ENCODE measurements around the gene C2orf49.
"Not testable (repeated sequence)": the region's sequence is repeated elsewhere in the genome, so short reads cannot be mapped to it uniquely, and the experiment has no call there.

Gene C2orf49

DNA sequence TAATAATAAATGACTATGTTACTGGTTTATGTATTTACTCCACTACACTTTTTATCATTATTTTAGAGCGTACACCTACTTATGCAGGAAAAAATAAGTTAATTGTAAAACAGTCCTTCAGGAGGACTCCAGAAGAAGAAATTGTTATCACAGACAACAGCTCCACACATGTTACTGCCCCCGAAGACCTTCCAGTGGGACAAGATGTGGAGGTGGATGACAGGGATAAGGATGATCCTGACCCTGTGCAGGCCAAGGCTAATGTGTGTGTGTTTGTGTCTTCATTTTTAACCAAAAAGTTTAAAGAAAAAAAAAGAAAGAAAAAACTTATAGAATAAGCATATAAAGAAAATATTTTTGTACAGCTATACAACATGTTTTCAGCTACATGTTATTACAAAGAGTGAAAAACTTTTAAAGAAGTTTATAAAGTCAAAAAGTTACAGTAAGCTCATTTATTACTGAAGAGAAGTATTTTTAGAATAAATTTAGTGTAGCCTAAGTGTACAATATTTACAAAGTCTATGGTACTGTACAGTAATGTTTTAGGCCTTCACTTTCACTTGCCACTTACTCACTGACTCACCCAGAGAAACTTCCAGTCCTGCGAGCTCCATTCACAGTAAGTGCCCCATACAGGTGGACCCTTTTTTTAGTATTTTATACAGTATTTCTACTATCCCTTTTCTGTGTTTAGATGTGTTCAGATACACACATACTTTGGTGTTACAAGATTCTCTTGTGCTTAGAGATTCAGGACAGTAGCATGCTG is 15.3 kb upstream of the C2orf49 start:
- DNase-seq (ENCODE audit: low spot score): no peak

DNA sequence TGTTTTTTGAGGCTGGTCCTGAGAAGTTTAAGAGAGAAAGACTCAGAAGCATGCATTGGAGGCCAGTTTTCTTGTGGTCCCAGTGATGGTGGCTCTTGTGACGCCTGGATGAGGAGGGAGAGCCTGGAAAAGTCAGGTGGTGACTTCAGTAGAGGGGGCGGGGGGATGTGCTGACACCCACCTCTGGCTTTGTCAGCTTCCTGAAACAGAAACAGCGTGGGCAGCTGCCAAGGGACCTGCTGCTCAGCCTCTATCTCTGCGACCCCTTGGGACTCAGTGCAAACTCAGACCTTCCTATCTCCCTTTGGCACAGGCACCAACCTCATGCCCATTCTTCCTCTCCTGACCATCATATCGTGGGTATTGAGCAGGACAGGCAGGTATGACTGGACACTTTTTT is 14.2 kb upstream of the C2orf49 start:
- no peak for DNase-seq (ENCODE audit: low spot score)

DNA sequence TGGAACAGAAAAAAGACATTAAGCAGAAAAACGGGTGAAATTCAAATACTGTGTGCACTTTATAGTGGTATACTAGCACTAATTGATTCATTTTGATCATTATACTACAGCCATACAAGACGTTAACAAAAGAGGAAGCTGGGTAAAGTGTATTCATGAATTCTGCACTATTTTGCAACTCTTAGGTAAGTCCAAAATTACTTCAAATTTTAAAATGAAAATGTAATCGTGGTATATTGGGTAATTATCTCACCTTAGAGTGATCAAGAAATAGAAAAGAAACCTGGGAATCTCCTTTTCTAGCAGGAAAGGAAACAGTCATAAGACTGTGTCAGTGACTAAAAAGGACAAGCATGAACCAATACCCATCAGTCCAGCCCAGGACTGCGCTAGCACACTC is 13.2 kb upstream of the C2orf49 start:
- DNase-seq (ENCODE audit: low spot score): no peak

DNA sequence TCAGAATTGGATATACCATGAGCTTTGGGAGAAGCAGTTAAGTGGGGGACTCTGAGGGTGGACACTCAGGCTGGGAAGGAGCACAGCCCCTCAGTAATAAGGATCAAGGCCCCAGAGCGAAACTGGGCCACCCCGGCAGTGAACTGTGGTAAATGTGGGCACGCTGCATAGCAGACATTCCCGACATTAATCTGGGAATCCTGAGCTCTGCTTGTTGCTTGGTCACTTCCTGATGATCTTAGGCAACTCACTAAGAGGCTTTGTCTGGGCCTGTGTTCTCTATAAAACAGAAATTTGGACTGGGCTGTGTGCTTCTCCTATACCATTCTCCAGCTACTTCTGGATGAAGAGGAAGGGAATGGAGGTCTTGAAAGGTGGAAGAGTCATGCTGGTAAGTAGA is 12.6 kb upstream of the C2orf49 start:
- DNase-seq (ENCODE audit: low spot score): peak; percentile 55

DNA sequence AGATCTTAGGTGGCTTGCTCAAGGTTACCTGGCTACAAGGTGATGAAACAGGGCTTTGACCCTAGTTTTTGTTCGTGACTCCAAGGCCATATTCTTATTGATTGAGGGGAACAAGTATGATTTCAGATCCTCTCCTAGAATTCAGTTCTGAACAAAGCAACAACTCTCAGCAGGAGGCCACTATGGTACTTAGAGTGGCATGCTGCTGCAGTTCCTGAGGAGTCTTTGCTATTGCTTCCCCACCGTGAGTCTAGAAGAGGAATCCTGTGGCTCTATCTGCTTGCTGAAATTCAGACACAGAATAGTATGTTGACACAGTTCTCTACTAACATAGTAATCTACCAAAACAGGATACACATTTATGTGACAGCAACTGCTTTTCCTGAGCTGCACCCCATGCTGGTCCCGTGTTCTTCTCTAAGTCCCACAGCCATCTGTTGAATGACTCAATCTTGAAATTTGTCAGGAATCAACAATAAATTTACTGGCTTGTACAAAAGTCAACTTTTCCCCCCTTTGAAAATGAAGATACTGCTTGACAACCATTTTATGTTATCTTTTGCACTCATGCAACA is 11.9 kb upstream of the C2orf49 start:
- no peak for DNase-seq (ENCODE audit: low spot score)

DNA sequence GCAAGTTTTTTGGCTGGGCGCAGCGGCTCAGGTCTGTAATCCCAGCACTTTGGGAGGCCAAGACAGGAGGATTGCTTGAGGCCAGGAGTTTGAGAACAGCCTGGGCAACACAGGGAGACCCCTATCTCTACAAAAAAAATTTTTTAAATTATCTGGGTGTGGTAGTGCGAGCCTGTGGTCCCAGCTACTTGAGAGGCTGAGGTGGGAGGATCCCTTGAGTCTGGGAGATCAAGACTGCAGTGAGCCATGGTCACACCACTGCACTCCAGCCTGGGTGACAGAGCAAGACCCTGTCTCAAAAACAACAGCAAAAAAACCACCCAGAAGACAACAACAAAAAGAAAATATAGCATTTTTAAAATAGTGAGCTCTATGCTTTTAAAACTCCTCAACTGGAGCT is 10.1 kb upstream of the C2orf49 start:
- not testable (repeated sequence) for DNase-seq (ENCODE audit: low spot score)

DNA sequence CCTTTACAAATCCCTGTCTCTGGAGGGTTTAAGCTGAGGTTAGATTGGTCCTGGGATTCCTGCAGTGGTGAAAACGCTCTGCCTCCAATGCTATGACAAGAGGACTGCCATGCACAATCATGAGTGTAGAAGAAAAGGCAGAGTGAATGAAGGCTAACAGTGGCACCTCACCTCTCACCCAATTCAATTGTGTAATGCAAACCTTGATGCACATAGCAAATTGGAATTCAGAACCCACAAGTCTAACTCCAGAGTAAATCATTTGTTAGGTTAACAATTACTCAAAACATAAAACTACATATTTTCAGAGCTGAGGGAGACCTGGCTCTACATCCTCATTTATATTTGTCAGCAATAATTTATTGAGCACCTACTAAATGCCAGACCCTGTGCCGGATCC is 9.7 kb upstream of the C2orf49 start:
- DNase-seq (ENCODE audit: low spot score): no peak

DNA sequence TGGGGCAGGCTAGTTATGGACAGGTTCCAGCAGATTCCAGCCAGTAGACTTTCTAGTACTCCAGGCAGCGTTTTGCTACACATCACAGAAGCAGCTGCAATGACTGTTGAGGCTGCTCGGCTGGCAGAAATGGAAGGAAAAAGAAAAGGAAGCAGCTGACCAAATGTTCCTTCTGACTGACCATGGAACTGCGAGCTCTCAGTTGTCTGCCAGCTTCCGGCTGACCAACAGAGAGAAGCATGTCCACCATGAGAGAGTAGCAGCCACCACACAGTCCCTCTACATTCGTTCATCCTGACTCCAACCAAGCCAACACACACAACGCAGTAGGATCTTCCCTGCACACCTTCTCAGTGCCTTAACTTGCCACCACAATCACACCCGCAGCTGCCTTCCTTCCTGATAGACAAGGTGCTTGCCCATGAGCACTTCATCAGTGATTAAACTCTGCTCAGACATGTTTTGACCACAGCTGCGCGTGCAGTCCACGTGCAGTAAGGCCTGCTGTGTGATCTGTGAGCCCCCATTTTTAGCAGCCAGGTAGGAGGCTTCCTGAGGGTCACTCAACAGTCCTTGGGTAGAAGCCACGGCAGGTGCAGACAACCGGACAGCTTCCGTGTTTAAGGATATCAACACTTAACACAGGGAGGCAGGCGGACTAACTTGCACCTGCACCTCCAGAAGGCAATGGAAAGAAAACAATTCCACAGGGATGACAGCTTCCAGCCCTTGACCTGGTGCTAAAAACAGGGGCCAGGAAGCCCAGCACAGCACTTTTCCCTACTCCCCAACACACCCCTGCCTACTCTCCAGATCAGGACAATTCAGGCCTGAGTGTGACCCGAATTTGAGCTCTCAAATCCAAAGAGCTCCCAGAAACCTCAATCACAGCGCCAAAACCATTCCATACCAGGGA is 8.8 kb upstream of the C2orf49 start:
- peak; percentile 44 for DNase-seq (ENCODE audit: low spot score)

DNA sequence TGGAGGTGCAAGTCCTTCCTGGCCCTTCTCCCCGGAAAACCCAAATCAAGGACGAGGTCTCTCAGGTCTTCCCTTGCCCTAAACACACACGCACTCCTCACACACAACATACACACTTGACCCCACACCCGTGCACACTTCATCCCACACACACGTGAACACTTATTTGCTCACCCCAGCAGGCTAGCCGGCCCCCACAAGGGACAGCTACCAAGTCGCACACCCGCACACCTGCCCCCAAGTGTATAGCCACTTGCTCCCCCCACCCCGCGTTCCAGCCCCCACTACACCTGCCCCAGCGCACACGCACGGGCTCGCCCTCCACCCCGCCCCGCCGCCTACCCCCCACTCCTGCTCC is 8.2 kb upstream of the C2orf49 start:
- no peak for DNase-seq (ENCODE audit: low spot score)

DNA sequence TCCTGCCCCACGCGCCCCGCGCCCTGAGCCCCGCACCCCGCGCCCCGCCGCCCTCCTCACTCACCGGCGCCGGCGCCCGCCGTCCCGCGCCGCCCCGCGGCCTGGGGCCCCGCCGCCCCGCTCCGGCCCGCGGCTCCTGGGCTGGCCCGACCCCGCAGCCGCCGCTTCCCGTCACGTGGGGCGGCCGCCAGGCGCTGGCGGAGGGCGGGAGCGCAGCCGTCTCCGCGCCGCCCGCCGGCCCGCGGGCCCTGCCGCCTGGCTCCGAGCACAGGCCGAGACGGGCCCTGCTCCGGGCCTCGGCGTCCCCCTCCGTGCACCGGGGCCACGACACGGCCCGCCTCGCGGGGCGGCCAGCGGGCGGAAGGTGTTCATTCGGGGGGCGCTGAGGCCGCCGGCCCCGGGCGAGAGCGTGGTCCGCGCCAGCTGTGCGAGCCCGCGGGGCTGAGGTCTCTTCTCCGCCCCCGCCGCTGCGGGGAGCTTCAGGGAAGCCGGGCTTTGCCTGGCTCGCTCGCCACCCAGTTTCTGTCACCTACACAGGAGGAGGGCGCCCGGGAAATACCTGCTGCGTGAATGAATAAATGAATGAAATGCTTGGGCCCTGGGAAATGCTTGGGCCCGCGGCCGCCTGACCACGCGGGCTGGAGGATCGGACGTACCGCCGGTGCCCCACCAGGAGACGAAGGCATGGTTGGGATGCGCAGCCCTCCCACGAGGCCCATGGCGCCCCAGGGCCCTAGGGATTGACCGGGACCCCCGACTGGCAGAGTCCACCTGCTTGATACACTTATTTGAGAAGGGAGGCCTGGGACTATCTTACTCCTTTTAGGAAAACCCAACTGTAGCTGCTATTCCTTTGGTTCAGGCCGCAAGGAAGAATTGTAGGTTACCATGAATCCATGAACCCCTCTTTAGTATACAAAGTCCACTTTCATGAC is 7.5 kb upstream of the C2orf49 start, which contains the start of gene TGFBRAP1:
TSS of gene TGFBRAP1 (minus strand) at position 175 of the 935 bp plus-strand sequence. CDS start 21,434 bp downstream, outside the sequence.
- DNase-seq (ENCODE audit: low spot score): peak; percentile 91

DNA sequence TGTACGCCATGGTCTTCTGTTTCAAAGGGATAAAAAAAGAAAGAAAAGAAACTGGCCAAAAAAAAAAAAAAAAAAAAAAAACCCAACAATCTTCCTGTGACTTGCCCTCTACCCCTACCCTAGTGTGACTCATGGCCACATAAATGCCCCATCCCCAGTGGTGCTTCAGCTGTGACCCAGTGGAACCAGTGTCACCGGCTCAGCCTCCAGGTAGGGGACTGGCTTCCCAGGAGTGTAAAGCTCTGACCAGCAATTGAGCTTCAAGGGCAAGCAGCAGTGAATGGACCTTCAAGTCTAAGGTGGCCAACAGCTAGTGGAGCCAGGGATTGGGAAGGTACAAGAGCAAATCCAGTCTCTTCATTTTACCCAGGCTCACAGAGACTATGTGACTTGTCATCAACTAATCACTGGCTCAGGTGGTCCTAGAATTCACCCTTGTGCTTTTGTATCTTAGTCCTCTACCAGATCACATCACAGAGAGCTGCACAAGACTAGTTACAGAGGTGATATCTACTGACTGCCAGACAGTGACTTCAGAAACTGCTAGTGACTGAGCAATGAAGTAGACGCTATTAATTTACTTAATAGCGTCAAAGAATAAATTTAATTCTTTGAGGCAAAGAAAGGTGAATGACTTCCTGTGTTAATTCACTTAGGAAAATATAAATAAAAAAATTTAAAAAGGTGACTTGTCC is 6.5 kb upstream of the C2orf49 start:
- DNase-seq (ENCODE audit: low spot score): no peak

DNA sequence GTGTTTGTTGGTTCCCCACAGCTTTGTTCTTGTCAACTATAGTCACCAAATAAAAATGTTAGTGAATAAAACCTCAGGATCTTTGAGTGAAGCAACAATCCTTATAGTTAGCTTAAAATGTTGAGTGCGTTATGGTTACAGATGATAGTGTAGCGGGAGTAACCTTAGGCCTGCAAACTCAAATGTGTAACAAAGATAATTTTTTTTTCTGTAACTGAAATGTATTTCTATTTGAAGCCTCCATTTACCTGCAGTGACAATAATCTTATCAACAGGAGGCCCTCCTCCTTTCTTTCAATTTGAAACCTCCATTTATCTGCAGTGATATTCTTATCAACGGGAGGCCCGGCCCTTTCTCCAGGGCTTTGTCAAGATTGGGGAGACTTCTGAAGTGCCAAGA is 3.1 kb upstream of the C2orf49 start:
- no peak for DNase-seq (ENCODE audit: low spot score)

DNA sequence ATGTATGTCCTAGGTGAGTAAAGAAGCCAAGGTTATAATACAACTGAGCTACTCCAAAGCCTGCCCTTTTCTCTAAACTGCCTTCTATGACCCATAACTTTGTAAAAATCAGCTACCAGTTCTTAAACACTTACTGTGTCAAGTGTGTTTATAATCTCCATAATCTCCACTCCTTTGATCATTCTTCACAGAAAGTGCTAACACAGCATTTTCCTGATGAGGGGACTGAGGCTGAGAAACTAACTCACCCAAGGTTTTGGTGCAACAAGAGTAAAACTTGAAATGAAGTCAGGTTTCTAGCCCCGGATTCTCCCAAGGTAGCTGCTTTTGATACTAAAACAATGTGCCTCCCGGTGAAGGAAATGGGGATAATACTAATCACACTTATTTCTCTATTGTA is 1.9 kb upstream of the C2orf49 start:
- no peak for DNase-seq (ENCODE audit: low spot score)

DNA sequence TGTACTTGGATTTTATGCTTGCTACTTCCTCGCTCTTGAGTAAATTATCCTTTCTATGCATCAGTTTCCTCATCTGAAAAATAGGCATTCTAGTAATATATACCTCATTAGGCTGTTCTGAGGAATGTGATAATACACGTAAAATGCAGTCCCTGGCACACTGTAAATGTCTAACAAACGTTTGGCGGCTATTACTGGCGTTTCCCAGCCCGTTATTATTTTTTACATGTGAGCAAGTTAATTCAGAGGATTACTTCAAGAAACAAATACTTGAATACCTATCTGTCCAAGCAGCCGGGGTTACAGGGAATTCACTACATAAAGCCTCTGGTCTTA is 586 bp upstream of the C2orf49 start:
- no peak for DNase-seq (ENCODE audit: low spot score)

DNA sequence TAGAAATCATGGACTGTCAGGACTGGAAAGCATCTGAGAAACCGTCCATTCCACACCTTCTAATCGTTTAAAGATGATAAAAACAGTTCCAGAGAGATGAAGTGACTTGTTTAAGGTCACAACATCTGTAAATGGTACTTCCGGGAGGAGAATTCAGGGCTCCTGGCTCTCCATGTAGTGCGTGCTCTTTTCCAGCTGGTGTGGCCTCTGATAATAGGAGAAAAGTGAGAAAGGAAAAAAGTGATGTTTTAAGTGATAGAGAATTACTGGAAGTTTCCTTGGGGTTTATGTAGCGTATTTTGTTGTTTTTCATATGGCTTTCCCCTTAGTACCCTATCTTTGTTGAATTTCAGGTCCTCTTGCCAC is 663 bp downstream of the C2orf49 start:
- no peak for DNase-seq (ENCODE audit: low spot score)

DNA sequence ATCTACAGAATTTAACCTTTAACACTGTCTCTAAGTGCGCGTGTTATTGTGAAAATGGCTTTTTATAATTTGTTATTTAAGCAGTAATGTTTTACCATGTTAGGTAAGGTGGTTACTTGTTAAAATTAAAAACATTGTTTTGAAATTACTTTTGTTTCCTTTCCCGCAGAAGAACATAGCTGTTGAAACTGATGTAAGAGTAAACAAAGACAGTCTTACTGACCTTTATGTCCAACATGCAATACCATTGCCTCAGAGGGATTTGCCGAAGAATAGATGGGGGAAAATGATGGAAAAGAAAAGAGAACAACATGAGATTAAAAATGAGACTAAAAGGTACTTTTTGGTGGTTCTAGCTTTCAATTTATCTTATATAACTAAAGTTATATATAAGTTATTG is 2.1 kb downstream of the C2orf49 start:
- no peak for DNase-seq (ENCODE audit: low spot score)

DNA sequence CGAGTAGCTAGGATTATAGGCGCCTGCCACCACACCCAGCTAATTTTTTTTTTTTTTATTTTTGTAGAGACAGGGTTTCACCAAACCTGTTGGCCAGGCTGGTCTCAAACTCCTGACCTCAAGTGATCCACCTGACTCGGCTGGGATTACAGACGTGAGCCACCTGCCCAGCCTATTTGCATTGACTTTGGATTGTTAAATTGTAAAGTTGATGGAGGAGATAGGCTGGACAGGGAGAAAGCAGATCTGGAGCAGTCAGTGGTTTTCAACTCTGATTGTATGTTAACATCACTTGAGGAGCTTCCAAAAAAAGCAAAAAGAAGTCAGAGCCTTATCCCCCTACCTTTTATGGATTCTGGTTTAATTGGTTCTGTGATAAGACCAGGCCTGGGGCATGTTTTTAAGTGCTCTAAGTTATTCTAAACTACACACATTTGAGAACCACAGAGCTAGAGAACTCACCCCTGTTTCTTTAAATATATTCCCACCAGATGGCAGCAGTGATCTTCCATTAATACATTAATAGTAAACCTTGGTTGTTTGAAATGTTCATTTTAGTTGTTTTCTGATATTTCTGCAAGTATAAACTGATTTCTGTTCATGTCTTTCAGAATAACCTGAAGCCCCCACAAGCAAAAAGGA is 7.5 kb downstream of the C2orf49 start:
- no peak for DNase-seq (ENCODE audit: low spot score)

DNA sequence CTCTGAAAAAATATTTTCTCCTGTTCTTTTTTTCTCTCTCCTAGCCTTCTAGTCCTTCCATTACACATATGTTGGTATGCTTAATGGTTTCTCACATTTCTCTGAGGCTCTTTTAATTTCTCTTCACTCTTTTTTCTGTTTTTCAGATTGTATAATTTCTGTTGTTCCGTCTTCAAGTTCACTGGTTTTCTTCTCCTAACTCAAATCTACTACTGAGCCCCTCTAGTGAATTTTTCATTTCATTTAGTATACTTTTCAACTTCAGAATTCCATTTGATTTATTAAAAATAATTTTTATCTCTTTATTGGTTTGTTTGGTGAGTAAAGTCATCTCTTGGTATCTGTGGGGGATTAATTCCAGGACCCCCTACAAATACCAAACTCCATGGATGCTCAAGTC is 19.8 kb downstream of the C2orf49 start:
- no peak for DNase-seq (ENCODE audit: low spot score)

DNA sequence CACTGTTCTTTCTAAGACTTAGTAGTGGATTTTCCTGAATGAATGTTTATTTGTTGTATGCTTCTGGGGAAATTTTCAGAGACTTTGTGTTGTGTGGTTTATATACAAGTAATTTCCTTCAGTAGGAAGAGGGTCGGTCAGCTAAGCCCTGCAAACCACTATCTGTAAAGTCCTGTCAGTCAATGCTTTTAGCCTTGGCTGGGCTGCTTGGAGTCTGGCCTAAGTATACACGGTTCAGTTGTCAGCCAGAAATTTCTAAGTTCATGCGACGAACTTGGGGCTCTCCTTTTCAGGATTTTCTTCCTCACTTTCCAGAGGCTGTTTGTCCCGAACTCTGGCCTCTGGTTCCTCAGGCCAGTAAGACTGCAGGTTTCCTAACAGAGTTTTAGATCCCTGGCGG is 21.3 kb downstream of the C2orf49 start:
- no peak for DNase-seq (ENCODE audit: low spot score)

DNA sequence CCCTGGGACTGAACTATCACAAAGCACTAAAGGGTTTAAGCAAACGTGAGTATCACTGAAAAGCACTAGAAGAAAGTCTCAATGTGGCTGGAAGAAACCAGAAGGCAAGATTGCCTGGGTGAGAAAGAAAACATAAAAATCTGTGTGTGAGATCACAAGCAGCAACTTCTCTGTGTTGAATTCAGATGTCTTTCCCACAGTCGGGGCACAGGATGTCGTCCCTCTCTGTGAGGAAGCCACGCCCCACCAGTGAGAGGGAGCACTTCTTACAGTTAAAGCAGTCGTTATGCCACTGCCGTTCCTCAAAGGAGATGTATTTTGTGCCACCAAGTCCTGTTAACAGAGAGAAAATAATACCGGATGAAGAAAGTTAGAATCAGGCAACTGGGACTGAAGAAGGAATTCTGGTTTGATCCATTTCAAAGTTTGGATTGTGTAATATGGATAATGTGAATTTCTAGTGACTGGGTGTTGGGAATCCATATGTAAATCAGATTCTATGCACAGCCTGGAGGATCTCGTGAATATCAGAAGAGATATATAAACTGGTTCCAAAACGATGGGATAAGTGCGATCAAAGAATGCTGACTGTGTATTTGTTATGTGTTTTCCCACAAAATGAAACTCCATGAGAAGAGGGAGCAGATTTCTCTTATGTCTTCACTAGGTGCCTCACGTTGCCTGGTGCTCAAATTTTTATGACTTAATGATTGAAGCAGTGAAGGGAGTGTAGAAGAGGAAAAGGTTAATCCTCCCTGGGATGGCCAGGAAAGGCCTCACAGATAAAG is 24.0 kb downstream of the C2orf49 start:
- no peak for DNase-seq (ENCODE audit: low spot score)
